ENCODE data around the gene DCBLD1. TPM values are rescaled to one million over a fixed set of nuclear protein-coding genes. Genes with fewer than 3 reads are reported as not detected.

Gene DCBLD1
- total and polyA plus RNA-seq, 9 of the 15 experiments (the other 6 are each of a cell fraction or from before 2014, with no cell fraction given) = 0.80 to 8.5 (median 6.8) TPM

GRCh38 chr6:117568247-117568646, 85.8 kb downstream of the DCBLD1 start (continued):
- TF ChIP-seq GTF3C2 (IDR thresholded peaks at IDR 0.05; ENCODE audit: borderline replicate concordance, extremely low read depth, insufficient read length) = no peak
- peak; percentile 54 for TF ChIP-seq MAFF (IDR thresholded peaks at IDR 0.05; ENCODE audit: low read length)
- no peak for TF ChIP-seq LEF1 (IDR thresholded peaks at IDR 0.05)
- no peak for TF ChIP-seq GTF2E2 (tag; IDR thresholded peaks at IDR 0.05)
- TF ChIP-seq SIN3B (IDR thresholded peaks at IDR 0.05; ENCODE audit: low read depth) = no peak
- TF ChIP-seq NCOA4 (IDR thresholded peaks at IDR 0.05; ENCODE audit: partially characterized antibody) = no peak
- peak; percentile 72 for TF ChIP-seq ZNF316 (IDR thresholded peaks at IDR 0.05)
- no peak for TF ChIP-seq SMAD4 (CRISPR knock-in tag; conservative IDR thresholded peaks at IDR 0.05)
- no peak for TF ChIP-seq ETV6 (IDR thresholded peaks at IDR 0.05; ENCODE audit: borderline replicate concordance in 1 of 2, low read depth in 2 of 2, low read length in 1 of 2)
- TF ChIP-seq ETV6 (CRISPR knock-in tag; IDR thresholded peaks at IDR 0.05; ENCODE audit: borderline replicate concordance) = no peak
- TF ChIP-seq FOXM1 (IDR thresholded peaks at IDR 0.05; ENCODE audit: low read depth) = no peak
- no peak for TF ChIP-seq FOXM1 (CRISPR knock-in tag; IDR thresholded peaks at IDR 0.05; ENCODE audit: low read depth)
- no peak for TF ChIP-seq TCF7 (IDR thresholded peaks at IDR 0.05; ENCODE audit: borderline replicate concordance)
- TF ChIP-seq, protein P1, sequence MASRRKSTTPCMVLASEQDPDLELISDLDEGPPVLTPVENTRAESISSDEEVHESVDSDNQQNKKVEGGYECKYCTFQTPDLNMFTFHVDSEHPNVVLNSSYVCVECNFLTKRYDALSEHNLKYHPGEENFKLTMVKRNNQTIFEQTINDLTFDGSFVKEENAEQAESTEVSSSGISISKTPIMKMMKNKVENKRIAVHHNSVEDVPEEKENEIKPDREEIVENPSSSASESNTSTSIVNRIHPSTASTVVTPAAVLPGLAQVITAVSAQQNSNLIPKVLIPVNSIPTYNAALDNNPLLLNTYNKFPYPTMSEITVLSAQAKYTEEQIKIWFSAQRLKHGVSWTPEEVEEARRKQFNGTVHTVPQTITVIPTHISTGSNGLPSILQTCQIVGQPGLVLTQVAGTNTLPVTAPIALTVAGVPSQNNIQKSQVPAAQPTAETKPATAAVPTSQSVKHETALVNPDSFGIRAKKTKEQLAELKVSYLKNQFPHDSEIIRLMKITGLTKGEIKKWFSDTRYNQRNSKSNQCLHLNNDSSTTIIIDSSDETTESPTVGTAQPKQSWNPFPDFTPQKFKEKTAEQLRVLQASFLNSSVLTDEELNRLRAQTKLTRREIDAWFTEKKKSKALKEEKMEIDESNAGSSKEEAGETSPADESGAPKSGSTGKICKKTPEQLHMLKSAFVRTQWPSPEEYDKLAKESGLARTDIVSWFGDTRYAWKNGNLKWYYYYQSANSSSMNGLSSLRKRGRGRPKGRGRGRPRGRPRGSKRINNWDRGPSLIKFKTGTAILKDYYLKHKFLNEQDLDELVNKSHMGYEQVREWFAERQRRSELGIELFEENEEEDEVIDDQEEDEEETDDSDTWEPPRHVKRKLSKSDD (conservative IDR thresholded peaks at IDR 0.05; ENCODE audit: low read length) = no peak
- no peak for TF ChIP-seq CGGBP1 (CRISPR knock-in tag; IDR thresholded peaks at IDR 0.05)
